Activated CD8-positive, alpha-beta memory T cell treated with anti-CD3 and anti-CD28 coated beads, Interleukin-2, amount 50 U/mL, for 1 hour (primary cell): Measurements from ENCODE around the gene EMID1.

Source experiments
- DNase-seq: peaks from one replicate; pipeline ENCODE4 v3.0.0-alpha.2; 2020; ENCODE audit errors: extremely low read depth

The EMID1 gene

GRCh38 chr22:29195118-29195963 lies 10.4 kb upstream of the EMID1 start:
- no peak for DNase-seq

GRCh38 chr22:29195964-29196666 lies 9.6 kb upstream of the EMID1 start:
- DNase-seq, result no peak

DNA sequence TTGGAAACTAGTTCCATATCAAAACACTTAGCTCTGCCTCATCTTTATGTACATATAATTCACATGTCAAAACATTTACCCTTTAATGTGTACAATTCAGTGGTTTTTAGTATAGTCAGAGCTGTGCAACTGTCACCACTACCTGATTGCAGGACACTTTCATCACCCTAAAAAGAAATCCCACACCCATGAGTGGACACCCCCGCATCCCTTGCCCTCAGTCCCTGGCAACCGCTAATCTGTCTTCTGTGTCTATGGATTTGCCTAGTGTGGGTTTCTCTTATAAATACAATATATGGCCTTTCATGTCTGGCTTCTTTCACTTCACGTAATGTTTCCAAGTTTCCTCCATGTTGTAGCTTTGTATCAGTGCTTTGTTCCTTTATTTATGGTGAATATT lies 8.6 kb upstream of the EMID1 start:
- no peak for DNase-seq

DNA sequence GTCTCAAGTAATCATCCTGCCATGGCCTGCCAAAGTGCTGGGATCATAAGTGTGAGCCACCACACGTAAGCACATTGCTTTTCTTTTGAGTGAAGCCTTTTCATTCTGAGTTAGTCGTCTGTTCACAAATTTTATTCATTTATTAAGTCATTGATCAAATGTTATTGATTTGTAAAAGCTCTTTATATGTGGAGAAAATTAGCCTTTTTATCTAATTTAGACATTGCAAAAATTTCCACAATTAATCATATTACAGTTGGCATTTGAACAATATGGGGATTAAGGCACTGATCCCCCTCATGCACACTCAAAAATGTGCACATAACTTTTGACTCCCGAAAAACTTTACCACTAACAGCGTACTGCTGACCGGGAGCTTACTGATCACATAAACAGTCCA lies 7.5 kb upstream of the EMID1 start:
- no peak for DNase-seq

DNA sequence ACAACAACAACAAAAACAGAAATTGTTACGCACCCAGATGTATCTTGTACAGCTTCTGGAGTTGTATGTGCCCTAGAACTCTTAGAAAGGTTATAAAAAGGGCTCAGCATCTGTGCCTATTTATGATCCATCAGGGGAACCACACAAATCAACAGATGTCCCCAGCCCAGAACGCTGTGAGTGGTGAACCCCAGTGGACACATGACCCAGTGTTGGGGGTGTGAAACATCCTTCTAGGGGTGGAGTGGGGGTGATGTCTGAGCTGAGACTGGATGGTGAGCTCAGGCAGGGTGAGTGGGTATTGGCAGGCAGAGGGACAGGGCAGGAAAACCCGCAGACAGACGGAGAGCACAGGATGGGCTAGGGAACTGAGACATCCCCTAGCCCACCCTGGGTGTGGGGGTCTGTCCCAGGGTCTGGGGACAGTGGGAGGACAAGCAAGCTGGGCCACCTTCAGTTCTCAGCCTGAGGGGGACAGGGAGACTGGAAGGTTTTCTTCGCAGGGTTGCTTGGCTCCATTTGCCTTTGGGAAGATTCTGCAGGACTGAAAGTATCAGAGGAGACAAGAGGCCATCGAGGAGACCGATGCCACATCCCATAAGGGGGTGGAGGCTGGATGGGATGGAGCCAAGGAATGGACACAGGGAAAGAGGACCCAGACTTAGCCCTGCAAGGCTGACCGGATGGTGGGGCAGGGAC lies 5.8 kb upstream of the EMID1 start:
- no peak for DNase-seq

GRCh38 chr22:29200901-29201300 lies 4.8 kb upstream of the EMID1 start:
- no peak for DNase-seq

GRCh38 chr22:29201782-29202181 lies 3.9 kb upstream of the EMID1 start:
- DNase-seq, result no peak

GRCh38 chr22:29202212-29203192 lies 3.2 kb upstream of the EMID1 start:
- DNase-seq, result no peak

- DNase-seq, result no peak
Observed at GRCh38 chr22:29203488-29204454, 1.9 kb upstream of the EMID1 start.

- no peak for DNase-seq
Observed at GRCh38 chr22:29204455-29205183, 1.1 kb upstream of the EMID1 start.

- DNase-seq, result no peak
Observed at GRCh38 chr22:29205252-29205593, 473 bp upstream of the EMID1 start.

DNA sequence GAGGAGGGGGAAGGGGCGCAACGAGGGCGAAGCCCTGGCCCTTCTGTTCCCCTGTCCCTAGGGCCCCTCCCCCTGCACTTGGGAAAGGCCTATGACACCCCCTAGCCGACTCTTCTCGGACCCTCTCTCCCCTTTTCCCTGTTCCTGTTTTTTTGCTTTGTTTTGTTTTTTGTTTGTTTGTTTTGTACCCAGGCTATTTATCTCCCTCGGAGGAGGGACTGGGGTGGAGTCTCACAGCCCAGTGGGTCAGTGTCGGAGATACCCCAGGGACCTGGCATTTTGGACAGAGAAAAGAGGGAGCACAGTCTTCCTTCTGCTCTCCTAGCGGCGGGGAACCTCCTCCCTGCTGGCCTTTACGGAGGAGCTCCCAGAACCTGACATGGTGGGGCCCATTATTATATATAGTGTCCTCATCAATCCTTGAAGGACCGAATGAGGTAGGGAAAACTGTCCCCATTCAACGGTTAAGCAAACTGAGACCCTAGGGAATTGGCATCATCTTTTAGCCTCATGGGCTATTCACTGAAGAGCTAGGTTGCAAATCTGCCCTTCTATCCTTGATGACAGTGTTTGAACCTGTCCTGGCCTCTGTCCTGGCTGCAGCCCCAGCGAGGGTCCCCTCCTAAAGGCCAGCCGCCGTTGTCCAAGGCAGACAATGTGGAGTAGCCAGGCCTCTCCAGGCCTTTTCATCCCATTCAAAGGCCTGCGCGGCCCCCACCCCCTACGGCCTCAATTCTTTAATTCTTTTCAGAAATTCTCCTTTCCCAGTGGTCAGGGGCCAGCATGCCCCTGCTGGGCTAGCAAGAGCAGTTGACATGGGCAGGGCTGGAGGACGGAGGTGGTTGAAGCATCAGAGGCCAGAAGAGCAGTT lies 911 bp downstream of the EMID1 start:
- no peak for DNase-seq

DNA sequence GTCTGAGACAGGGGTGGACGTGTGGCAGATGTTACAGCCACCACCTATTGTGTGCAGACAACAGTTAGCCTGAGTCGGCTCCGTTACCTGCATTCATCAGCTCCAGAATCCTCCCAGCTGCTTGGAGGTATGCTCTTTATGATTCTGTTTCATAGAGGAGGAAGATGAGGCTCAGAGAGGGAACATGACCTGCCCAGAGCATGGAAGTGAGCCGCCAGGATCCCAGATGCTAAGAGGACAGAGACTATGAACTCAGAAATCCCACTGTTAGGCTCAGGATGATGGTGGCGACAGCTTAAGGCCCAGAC lies 1.5 kb downstream of the EMID1 start:
- DNase-seq, result no peak

GRCh38 chr22:29207562-29208501 lies 2.1 kb downstream of the EMID1 start:
- DNase-seq, result no peak

- DNase-seq, result no peak
Observed at GRCh38 chr22:29208502-29208862, 2.8 kb downstream of the EMID1 start.

DNA sequence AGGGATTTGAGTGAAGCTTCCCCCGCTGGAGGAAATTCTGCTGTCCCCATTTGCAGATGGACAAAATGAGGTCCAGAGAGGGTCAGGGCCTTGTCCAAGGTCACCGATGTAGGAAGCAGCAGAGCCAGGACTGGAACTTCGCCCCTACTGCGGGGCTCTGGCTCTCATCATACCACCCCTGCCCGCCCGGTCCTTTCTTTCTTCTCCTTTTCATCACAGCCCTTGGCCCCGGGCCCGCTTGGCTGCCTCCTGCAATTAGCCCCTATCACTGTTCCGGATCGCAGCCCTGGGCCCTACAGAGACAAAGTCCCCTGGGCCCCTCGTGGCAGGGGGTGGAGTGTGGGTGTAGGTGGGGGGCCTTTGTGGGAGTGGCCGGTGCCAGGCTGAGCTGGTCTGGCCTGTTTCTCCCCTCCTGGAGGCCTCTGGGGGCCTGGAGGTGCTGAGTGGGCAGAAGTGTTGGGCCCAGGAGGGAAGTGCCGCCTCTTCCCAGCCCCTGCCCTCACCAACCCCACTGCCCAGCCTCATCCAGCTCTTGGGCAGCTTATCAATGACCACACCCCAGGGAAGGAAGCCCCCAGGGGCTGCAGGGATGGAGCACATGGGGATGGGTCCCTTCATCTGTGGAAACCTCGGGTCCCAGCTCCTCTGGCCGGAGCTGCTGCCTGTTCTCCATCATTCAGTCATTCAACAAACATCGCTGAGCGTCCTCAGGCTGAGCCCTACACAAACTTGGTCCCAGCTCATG lies 3.4 kb downstream of the EMID1 start:
- DNase-seq, result no peak

DNA sequence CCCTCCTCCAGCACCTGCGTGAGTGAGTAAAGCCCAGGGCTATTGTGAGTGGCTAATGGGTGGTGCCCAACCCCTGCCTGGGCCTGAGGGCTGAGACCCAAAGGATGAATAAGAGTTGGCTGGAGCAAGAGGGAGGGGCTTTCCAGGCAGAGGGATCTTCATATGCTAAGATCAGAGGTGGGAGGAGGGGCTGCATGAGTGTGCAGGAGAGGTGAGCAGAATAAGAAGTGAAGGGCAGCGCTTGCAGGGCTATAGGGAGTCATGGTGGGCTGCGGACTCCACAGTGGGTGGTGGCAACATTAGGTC lies 3.9 kb downstream of the EMID1 start:
- DNase-seq, result no peak
